ENCODE data around the gene MYRIP.

Gene MYRIP

GRCh38 chr3:40262331-40262730 is 452.9 kb downstream of the MYRIP start:
- H3K4me2 ChIP-seq (ENCODE audit: low read length): no peak overlapping the region
- no peaks in the 10 kb centered on the region for H4K20me1 ChIP-seq (ENCODE audit: insufficient read depth, low read length)
- no peaks in the 10 kb centered on the region for H3K27me3 ChIP-seq (ENCODE audit: low read depth, low read length)
- no peaks in the 10 kb centered on the region for H3K36me3 ChIP-seq (replicated peaks; ENCODE audit: low read depth, low read length)
- TF ChIP-seq EZH2phosphoT487 (IDR thresholded peaks at IDR 0.05; ENCODE audit: low read depth): no peak
- no peak overlapping the region for H3K4me3 ChIP-seq (ENCODE audit: low read length)
- no peaks in the 10 kb centered on the region for H3K9me3 ChIP-seq (ENCODE audit: insufficient read depth, low read length)
- no peaks in the 10 kb centered on the region for H3K4me1 ChIP-seq (ENCODE audit: low read length)
- no peaks in the 10 kb centered on the region for H3K79me2 ChIP-seq (ENCODE audit: low read length)
- no peak overlapping the region for H3K27ac ChIP-seq (ENCODE audit: low read length)
- no peak overlapping the region for H3K9ac ChIP-seq (ENCODE audit: low read length)
- H2AFZ ChIP-seq (ENCODE audit: low read depth, low read length): no peak overlapping the region

GRCh38 chr3:40264451-40264850 is 455.0 kb downstream of the MYRIP start:
- Histone ChIP-seq H3K4me1 (ENCODE audit: low read length) (no peaks in the 10 kb centered on the region), H3K4me3 (ENCODE audit: low read length) (no peak overlapping the region), H3K4me2 (ENCODE audit: low read length) (no peak overlapping the region), H3K27me3 (ENCODE audit: low read depth, low read length) (0 out of 2 replicates have a peak, but pooled peaks cover 11% of the 10 kb centered on the region), H3K79me2 (ENCODE audit: low read length) (no peaks in the 10 kb centered on the region), H3K9me3 (ENCODE audit: insufficient read depth, low read length) (no peaks in the 10 kb centered on the region), H3K27ac (ENCODE audit: low read length) (no peak overlapping the region), H4K20me1 (ENCODE audit: insufficient read depth, low read length) (no peaks in the 10 kb centered on the region), H3K9ac (ENCODE audit: low read length) (no peak overlapping the region), H2AFZ (ENCODE audit: low read depth, low read length) (no peak overlapping the region), H3K36me3 (replicated peaks; ENCODE audit: low read depth, low read length) (no peaks in the 10 kb centered on the region)
- TF ChIP-seq CTCF (IDR thresholded peaks at IDR 0.05; ENCODE audit: low read depth, low read length): no peak
- no peak for TF ChIP-seq EZH2phosphoT487 (IDR thresholded peaks at IDR 0.05; ENCODE audit: low read depth)

GRCh38 chr3:40265181-40265580 is 455.8 kb downstream of the MYRIP start:
- Histone ChIP-seq H3K4me3 (ENCODE audit: low read length) (no peak overlapping the region), H4K20me1 (ENCODE audit: insufficient read depth, low read length) (no peaks in the 10 kb centered on the region), H3K9me3 (ENCODE audit: insufficient read depth, low read length) (no peaks in the 10 kb centered on the region), H3K4me1 (ENCODE audit: low read length) (no peaks in the 10 kb centered on the region), H3K27me3 (ENCODE audit: low read depth, low read length) (0 out of 2 replicates have a peak, but pooled peaks cover 11% of the 10 kb centered on the region), H3K79me2 (ENCODE audit: low read length) (no peaks in the 10 kb centered on the region), H3K9ac (ENCODE audit: low read length) (no peak overlapping the region), H3K27ac (ENCODE audit: low read length) (no peak overlapping the region), H3K4me2 (ENCODE audit: low read length) (no peak overlapping the region), H2AFZ (ENCODE audit: low read depth, low read length) (no peak overlapping the region), H3K36me3 (replicated peaks; ENCODE audit: low read depth, low read length) (no peaks in the 10 kb centered on the region)
- no peak for TF ChIP-seq CTCF (IDR thresholded peaks at IDR 0.05; ENCODE audit: low read depth, low read length)
- TF ChIP-seq EZH2phosphoT487 (IDR thresholded peaks at IDR 0.05; ENCODE audit: low read depth): no peak

- H2AFZ ChIP-seq (ENCODE audit: low read depth, low read length): no peak overlapping the region
- no peak overlapping the region for H3K9ac ChIP-seq (ENCODE audit: low read length)
- H3K9me3 ChIP-seq (ENCODE audit: insufficient read depth, low read length): no peaks in the 10 kb centered on the region
- no peak overlapping the region for H3K4me2 ChIP-seq (ENCODE audit: low read length)
- H3K27me3 ChIP-seq (ENCODE audit: low read depth, low read length): 0 out of 2 replicates have a peak, but pooled peaks cover 11% of the 10 kb centered on the region
- TF ChIP-seq EZH2phosphoT487 (IDR thresholded peaks at IDR 0.05; ENCODE audit: low read depth): no peak
- no peak for TF ChIP-seq CTCF (IDR thresholded peaks at IDR 0.05; ENCODE audit: low read depth, low read length)
- H3K36me3 ChIP-seq (replicated peaks; ENCODE audit: low read depth, low read length): no peaks in the 10 kb centered on the region
- no peaks in the 10 kb centered on the region for H4K20me1 ChIP-seq (ENCODE audit: insufficient read depth, low read length)
- H3K79me2 ChIP-seq (ENCODE audit: low read length): no peaks in the 10 kb centered on the region
- H3K4me1 ChIP-seq (ENCODE audit: low read length): no peaks in the 10 kb centered on the region
- H3K27ac ChIP-seq (ENCODE audit: low read length): no peak overlapping the region
- H3K4me3 ChIP-seq (ENCODE audit: low read length): no peak overlapping the region
Observed at GRCh38 chr3:40267937-40268724, 458.7 kb downstream of the MYRIP start.

All from OCI-LY3 (cell line).